Activated T-cell treated with anti-CD3 and anti-CD28 coated beads for 24 hours (primary cell): Measurements from ENCODE around the gene ASB13.
"Not testable (repeated sequence)": the region's sequence is repeated elsewhere in the genome, so short reads cannot be mapped to it uniquely, and the experiment has no call there.

ENCODE experiments used
- DNase-seq: peaks from one replicate; pipeline ENCODE4 v3.0.0-alpha.2; 2020; ENCODE audit warnings: low read depth

ASB13 gene

GRCh38 chr10:5623081-5623748 is 43.2 kb downstream of the ASB13 start:
- peak; percentile 74 for DNase-seq

- no peak for DNase-seq
Observed at GRCh38 chr10:5622186-5622960, 44.0 kb downstream of the ASB13 start.

GRCh38 chr10:5621371-5621770 is 45.0 kb downstream of the ASB13 start:
- DNase-seq = not testable (repeated sequence)

- DNase-seq = no peak
Observed at GRCh38 chr10:5620966-5621365, 45.4 kb downstream of the ASB13 start.

- DNase-seq = no peak
Observed at GRCh38 chr10:5620223-5620721, 46.1 kb downstream of the ASB13 start.

- DNase-seq = no peak
Observed at GRCh38 chr10:5619362-5620211, 46.8 kb downstream of the ASB13 start.

GRCh38 chr10:5618829-5619228 is 47.6 kb downstream of the ASB13 start:
- DNase-seq = no peak

GRCh38 chr10:5618042-5618441 is 48.4 kb downstream of the ASB13 start:
- DNase-seq = no peak

- no peak for DNase-seq
Observed at GRCh38 chr10:5617521-5617920, 48.9 kb downstream of the ASB13 start.

- no peak for DNase-seq
Observed at GRCh38 chr10:5616836-5617235, 49.6 kb downstream of the ASB13 start.

GRCh38 chr10:5616046-5616445 is 50.3 kb downstream of the ASB13 start:
- no peak for DNase-seq

GRCh38 chr10:5615316-5615715 is 51.1 kb downstream of the ASB13 start:
- DNase-seq = no peak

- DNase-seq = no peak
Observed at GRCh38 chr10:5614155-5614721, 52.2 kb downstream of the ASB13 start.

GRCh38 chr10:5613481-5614154 is 52.8 kb downstream of the ASB13 start:
- no peak for DNase-seq

- no peak for DNase-seq
Observed at GRCh38 chr10:5611899-5612680, 54.3 kb downstream of the ASB13 start.

GRCh38 chr10:5609952-5610616 is 56.3 kb downstream of the ASB13 start:
- no peak for DNase-seq

GRCh38 chr10:5608608-5609220 is 57.7 kb downstream of the ASB13 start:
- DNase-seq = no peak

GRCh38 chr10:5607594-5607993 is 58.8 kb downstream of the ASB13 start:
- no peak for DNase-seq

- no peak for DNase-seq
Observed at GRCh38 chr10:5606864-5607263, 59.5 kb downstream of the ASB13 start.

GRCh38 chr10:5606321-5606720 is 60.1 kb downstream of the ASB13 start:
- DNase-seq = no peak
